ENCODE results near the gene KIF1B. TPM values are rescaled to one million over a fixed set of nuclear protein-coding genes. Genes with fewer than 3 reads are reported as not detected.
A peak's percentile ranks its signal among the peaks of the same experiment; 100 is the strongest.

The KIF1B gene
- total RNA-seq (2014; rRNA removed; shearing (Covaris generic)) (68.4 and 70.3 TPM in 2 replicates), polyA plus RNA-seq (2016; fragmentation: Nextera tagmentation; extraction: Ambion mirVana) (18.7 and 21.5 TPM in 2 replicates)
- long read RNA-seq, partial matches to known transcripts: 8 of 15 reads
- long read RNA-seq, other reads (novel, unspliced or antisense): 7 of 15 reads

DNA sequence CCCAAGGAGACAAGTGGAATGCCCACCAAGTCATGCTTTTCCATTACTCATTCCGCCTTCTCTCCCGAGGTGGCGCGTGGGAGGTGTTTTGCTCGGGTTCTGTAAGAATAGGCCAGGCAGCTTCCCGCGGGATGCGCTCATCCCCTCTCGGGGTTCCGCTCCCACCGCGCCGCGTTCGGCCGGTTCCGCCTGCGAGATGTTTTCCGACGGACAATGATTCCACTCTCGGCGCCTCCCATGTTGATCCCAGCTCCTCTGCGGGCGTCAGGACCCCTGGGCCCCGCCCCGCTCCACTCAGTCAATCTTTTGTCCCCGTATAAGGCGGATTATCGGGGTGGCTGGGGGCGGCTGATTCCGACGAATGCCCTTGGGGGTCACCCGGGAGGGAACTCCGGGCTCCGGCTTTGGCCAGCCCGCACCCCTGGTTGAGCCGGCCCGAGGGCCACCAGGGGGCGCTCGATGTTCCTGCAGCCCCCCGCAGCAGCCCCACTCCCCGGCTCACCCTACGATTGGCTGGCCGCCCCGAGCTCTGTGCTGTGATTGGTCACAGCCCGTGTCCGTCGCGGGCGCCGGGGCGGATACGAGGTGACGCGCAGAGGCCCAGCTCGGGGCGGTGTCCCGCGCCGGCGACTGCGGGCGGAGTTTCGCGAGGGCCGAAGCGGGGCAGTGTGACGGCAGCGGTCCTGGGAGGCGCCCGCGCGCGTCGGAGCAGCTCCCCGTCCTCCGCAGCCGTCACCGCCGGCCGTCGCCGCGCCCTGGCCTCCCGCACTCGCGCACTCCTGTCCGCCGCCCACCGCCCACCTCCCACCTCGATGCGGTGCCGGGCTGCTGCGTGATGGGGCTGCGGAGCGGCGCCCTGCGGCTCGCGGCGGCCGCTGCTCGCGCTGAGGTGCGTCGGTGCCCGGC, at the start of gene KIF1B:
Gene KIF1B (plus strand): TSS at position 666 of the 906 bp plus-strand sequence. CDS start 21,759 bp downstream, outside the sequence.
- no peaks in the 10 kb centered on the region for H3K9me3 Mint-ChIP-seq
- H3K4me3 ChIP-seq: peak within 1 kb of the TSS; percentile 100
- H3K79me2 ChIP-seq (replicated peaks; ENCODE audit: insufficient read depth): peaks cover 41% of the 10 kb centered on the region
- no peaks in the 10 kb centered on the region for H3K27me3 ChIP-seq (ENCODE audit: insufficient read depth)
- ATAC-seq (peak; percentile 92), DNase-seq (ENCODE audit: low spot score) (peak; percentile 98)
- H3F3A ChIP-seq (replicated peaks; ENCODE audit: low read depth): peaks cover 3% of the 10 kb centered on the region; the same call in 1 of the 2 replicates
- peaks cover 20% of the 10 kb centered on the region for H3K27me3 Mint-ChIP-seq (ENCODE audit: insufficient read depth, low read depth, poor library complexity)
- H3K4me1 ChIP-seq (ENCODE audit: insufficient read depth): peaks cover 19% of the 10 kb centered on the region
- H3K4me2 ChIP-seq: peak within 1 kb of the TSS; percentile 99
- peak; percentile 72 for TF ChIP-seq POLR2AphosphoS5 (IDR thresholded peaks at IDR 0.05; ENCODE audit: low read depth)
- TF ChIP-seq ZNF114 (CRISPR knock-in tag; IDR thresholded peaks at IDR 0.05): no peak
- 0 out of 2 replicates have a peak, but pooled peaks have one; percentile 17 for TF ChIP-seq ETS1 (IDR thresholded peaks at IDR 0.05)
- TF ChIP-seq JUNB (IDR thresholded peaks at IDR 0.05; ENCODE audit: unreplicated experiment): no peak
- TF ChIP-seq EZH2 (IDR thresholded peaks at IDR 0.05; ENCODE audit: low read depth, unreplicated experiment): no peak
- TF ChIP-seq ZNF462 (CRISPR knock-in tag; IDR thresholded peaks at IDR 0.05): no peak
- TF ChIP-seq NANOG (IDR thresholded peaks at IDR 0.05; ENCODE audit: borderline replicate concordance): no peak
- peak; percentile 95 for TF ChIP-seq CREB1 (CRISPR knock-in tag; IDR thresholded peaks at IDR 0.05; ENCODE audit: low read depth)
- no peak for TF ChIP-seq EZH2phosphoT487 (IDR thresholded peaks at IDR 0.05; ENCODE audit: unreplicated experiment)
- TF ChIP-seq, protein P1, sequence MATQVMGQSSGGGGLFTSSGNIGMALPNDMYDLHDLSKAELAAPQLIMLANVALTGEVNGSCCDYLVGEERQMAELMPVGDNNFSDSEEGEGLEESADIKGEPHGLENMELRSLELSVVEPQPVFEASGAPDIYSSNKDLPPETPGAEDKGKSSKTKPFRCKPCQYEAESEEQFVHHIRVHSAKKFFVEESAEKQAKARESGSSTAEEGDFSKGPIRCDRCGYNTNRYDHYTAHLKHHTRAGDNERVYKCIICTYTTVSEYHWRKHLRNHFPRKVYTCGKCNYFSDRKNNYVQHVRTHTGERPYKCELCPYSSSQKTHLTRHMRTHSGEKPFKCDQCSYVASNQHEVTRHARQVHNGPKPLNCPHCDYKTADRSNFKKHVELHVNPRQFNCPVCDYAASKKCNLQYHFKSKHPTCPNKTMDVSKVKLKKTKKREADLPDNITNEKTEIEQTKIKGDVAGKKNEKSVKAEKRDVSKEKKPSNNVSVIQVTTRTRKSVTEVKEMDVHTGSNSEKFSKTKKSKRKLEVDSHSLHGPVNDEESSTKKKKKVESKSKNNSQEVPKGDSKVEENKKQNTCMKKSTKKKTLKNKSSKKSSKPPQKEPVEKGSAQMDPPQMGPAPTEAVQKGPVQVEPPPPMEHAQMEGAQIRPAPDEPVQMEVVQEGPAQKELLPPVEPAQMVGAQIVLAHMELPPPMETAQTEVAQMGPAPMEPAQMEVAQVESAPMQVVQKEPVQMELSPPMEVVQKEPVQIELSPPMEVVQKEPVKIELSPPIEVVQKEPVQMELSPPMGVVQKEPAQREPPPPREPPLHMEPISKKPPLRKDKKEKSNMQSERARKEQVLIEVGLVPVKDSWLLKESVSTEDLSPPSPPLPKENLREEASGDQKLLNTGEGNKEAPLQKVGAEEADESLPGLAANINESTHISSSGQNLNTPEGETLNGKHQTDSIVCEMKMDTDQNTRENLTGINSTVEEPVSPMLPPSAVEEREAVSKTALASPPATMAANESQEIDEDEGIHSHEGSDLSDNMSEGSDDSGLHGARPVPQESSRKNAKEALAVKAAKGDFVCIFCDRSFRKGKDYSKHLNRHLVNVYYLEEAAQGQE (IDR thresholded peaks at IDR 0.05; ENCODE audit: unreplicated experiment): peak; percentile 1
- TF ChIP-seq STAT1 (IDR thresholded peaks at IDR 0.05; ENCODE audit: unreplicated experiment): no peak
- TF ChIP-seq, protein P2, sequence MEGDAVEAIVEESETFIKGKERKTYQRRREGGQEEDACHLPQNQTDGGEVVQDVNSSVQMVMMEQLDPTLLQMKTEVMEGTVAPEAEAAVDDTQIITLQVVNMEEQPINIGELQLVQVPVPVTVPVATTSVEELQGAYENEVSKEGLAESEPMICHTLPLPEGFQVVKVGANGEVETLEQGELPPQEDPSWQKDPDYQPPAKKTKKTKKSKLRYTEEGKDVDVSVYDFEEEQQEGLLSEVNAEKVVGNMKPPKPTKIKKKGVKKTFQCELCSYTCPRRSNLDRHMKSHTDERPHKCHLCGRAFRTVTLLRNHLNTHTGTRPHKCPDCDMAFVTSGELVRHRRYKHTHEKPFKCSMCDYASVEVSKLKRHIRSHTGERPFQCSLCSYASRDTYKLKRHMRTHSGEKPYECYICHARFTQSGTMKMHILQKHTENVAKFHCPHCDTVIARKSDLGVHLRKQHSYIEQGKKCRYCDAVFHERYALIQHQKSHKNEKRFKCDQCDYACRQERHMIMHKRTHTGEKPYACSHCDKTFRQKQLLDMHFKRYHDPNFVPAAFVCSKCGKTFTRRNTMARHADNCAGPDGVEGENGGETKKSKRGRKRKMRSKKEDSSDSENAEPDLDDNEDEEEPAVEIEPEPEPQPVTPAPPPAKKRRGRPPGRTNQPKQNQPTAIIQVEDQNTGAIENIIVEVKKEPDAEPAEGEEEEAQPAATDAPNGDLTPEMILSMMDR (conservative IDR thresholded peaks at IDR 0.05; ENCODE audit: low read depth in 2 of 2): peak; percentile 74 to 87
- TF ChIP-seq ZNF331 (CRISPR knock-in tag; IDR thresholded peaks at IDR 0.05; ENCODE audit: low read depth): no peak
- H3K9me2 ChIP-seq (ENCODE audit: insufficient read depth): no peaks in the 10 kb centered on the region
- no peaks in the 10 kb centered on the region for H3K36me3 ChIP-seq (ENCODE audit: insufficient read depth)
- H3K27ac Mint-ChIP-seq: peak within 1 kb of the TSS; percentile 97
- peak within 1 kb of the TSS; percentile 95 for H2AFZ ChIP-seq
- H4K20me1 ChIP-seq (replicated peaks; ENCODE audit: insufficient read depth): peaks cover 29% of the 10 kb centered on the region
- no peaks in the 10 kb centered on the region for H3K36me3 Mint-ChIP-seq (ENCODE audit: low read depth)
- H3K4me1 Mint-ChIP-seq: peaks cover 25% of the 10 kb centered on the region
- H3K4me3 Mint-ChIP-seq: peak within 1 kb of the TSS; percentile 98
- H3K27ac ChIP-seq (ENCODE audit: low read depth): peak within 1 kb of the TSS; percentile 95
